SK-N-SH treated with all-trans-retinoic acid at 6 μM for 48 hours (cell line): ENCODE data around the gene KRT6B.

Experiments
- ATAC-seq: fragments of 200-7000 bp; cut with Tn5 transposase; 3 replicates; pipeline ENCODE4 v1.9.1; 2020; ENCODE audit warnings: mild to moderate bottlenecking, moderate library complexity
- ARNTL ChIP-seq: fragments of 450-650 bp; formaldehyde crosslinking; IDR thresholded peaks from 2 replicates; pipeline ENCODE4 v1.5.0; 2020; ENCODE audit warnings: low read depth, mild to moderate bottlenecking, moderate library complexity, borderline replicate concordance
- BACH2 ChIP-seq: fragments of 250-450 bp; sonication (Bioruptor Pico); IDR thresholded peaks from 2 replicates; pipeline ENCODE4 v1.9.0; 2021; ENCODE audit warnings: mild to moderate bottlenecking, borderline replicate concordance
- CREB5 ChIP-seq: fragments of 250-450 bp; sonication (Bioruptor Pico); IDR thresholded peaks from 2 replicates; pipeline ENCODE4 v1.5.1; 2020; ENCODE audit warnings: low read depth, mild to moderate bottlenecking, moderate library complexity
- CSDC2 ChIP-seq: fragments of 250-450 bp; sonication (Bioruptor Pico); IDR thresholded peaks from 2 replicates; pipeline ENCODE4 v1.5.0; 2020; ENCODE audit warnings: mild to moderate bottlenecking, moderate library complexity
- ESRRG ChIP-seq: fragments of 250-450 bp; sonication (Bioruptor Pico); IDR thresholded peaks from 2 replicates; pipeline ENCODE4 v1.6.1; 2021; ENCODE audit warnings: mild to moderate bottlenecking
- GLIS3 ChIP-seq: fragments of 250-450 bp; sonication (Bioruptor Pico); IDR thresholded peaks from 2 replicates; pipeline ENCODE4 v1.5.0; 2020; ENCODE audit warnings: mild to moderate bottlenecking, moderate library complexity
- ISL1 ChIP-seq: fragments of 250-450 bp; sonication (Bioruptor Pico); IDR thresholded peaks from 2 replicates; pipeline ENCODE4 v2.1.2; 2022; ENCODE audit warnings: mild to moderate bottlenecking, moderate library complexity
- OSR1 ChIP-seq: fragments of 250-450 bp; sonication (Bioruptor Pico); IDR thresholded peaks from 2 replicates; pipeline ENCODE4 v1.8.0; 2022; ENCODE audit warnings: moderate library complexity, mild to moderate bottlenecking, inconsistent platforms
- PATZ1 ChIP-seq: fragments of 250-450 bp; sonication (Bioruptor Pico); IDR thresholded peaks from 2 replicates; pipeline ENCODE4 v1.8.0; 2020; ENCODE audit warnings: mild to moderate bottlenecking, moderate library complexity, borderline replicate concordance
- POU6F1 ChIP-seq: fragments of 250-450 bp; sonication (Bioruptor Pico); IDR thresholded peaks from 2 replicates; pipeline ENCODE4 v1.8.0; 2021; ENCODE audit warnings: low read depth, mild to moderate bottlenecking, moderate library complexity, borderline replicate concordance
- PPARA ChIP-seq: fragments of 250-450 bp; sonication (Bioruptor Pico); IDR thresholded peaks from 2 replicates; pipeline ENCODE4 v1.5.0; 2020; ENCODE audit warnings: mild to moderate bottlenecking, borderline replicate concordance
- RARB ChIP-seq: fragments of 250-450 bp; sonication (Bioruptor Pico); IDR thresholded peaks from 2 replicates; pipeline ENCODE4 v1.8.0; 2021; ENCODE audit warnings: mild to moderate bottlenecking, moderate library complexity
- SNAI2 ChIP-seq: fragments of 250-450 bp; sonication (Bioruptor Pico); IDR thresholded peaks from 2 replicates; pipeline ENCODE4 v1.5.0; 2020; ENCODE audit warnings: mild to moderate bottlenecking, moderate library complexity
- TCF4 ChIP-seq: fragments of 250-450 bp; sonication (Bioruptor Pico); IDR thresholded peaks from 2 replicates; pipeline ENCODE4 v1.8.0; 2021; ENCODE audit warnings: mild to moderate bottlenecking, moderate library complexity, borderline replicate concordance
- TSHZ2 ChIP-seq: fragments of 250-450 bp; sonication (Bioruptor Pico); IDR thresholded peaks from 2 replicates; pipeline ENCODE4 v1.5.0; 2020; ENCODE audit warnings: mild to moderate bottlenecking, moderate library complexity
- ZC3H10 ChIP-seq: fragments of 250-450 bp; sonication (Bioruptor Pico); IDR thresholded peaks from 2 replicates; pipeline ENCODE4 v1.5.1; 2021; ENCODE audit warnings: mild to moderate bottlenecking, moderate library complexity
- ZFP3 ChIP-seq: fragments of 250-450 bp; sonication (Bioruptor Pico); IDR thresholded peaks from 2 replicates; pipeline ENCODE4 v1.5.0; 2020; ENCODE audit warnings: mild to moderate bottlenecking, moderate library complexity
- ZFP30 ChIP-seq: fragments of 450-650 bp; formaldehyde crosslinking; IDR thresholded peaks from 2 replicates; pipeline ENCODE4 v1.5.0; 2022; ENCODE audit warnings: mild to moderate bottlenecking, moderate library complexity
- ZNF565 ChIP-seq: fragments of 450-650 bp; formaldehyde crosslinking; conservative IDR thresholded peaks from 2 replicates; pipeline ENCODE4 v1.5.0; 2020; ENCODE audit warnings: low read depth, mild to moderate bottlenecking, moderate library complexity
- ZNF70 ChIP-seq: fragments of 450-650 bp; formaldehyde crosslinking; IDR thresholded peaks from 2 replicates; pipeline ENCODE4 v1.5.0; 2020; ENCODE audit warnings: mild to moderate bottlenecking, moderate library complexity

The KRT6B gene

GRCh38 chr12:52405922-52406385, 46.0 kb downstream of the KRT6B start, which contains the start of gene KRT82:
Gene KRT82, minus strand, starts transcription at chr12:52406335. Its CDS starts 58 bp downstream, at chr12:52406277.
- no peak for TF ChIP-seq ZFP30 (CRISPR knock-in tag)
- no peak for TF ChIP-seq ESRRG (CRISPR knock-in tag)
- no peak for ATAC-seq

- no peak for ATAC-seq
- TF ChIP-seq RARB (CRISPR knock-in tag), result no peak
- no peak for TF ChIP-seq GLIS3 (CRISPR knock-in tag)
- no peak for TF ChIP-seq ZFP3 (CRISPR knock-in tag)
- TF ChIP-seq BACH2, result no peak
- TF ChIP-seq ESRRG (CRISPR knock-in tag), result no peak
- no peak for TF ChIP-seq ZNF70
- TF ChIP-seq CSDC2 (CRISPR knock-in tag), result no peak
Observed at GRCh38 chr12:52404951-52405350, 47.0 kb downstream of the KRT6B start.

GRCh38 chr12:52403561-52403960, 48.4 kb downstream of the KRT6B start:
- ATAC-seq, result no peak
- TF ChIP-seq ZC3H10 (CRISPR knock-in tag) (no peak), PATZ1 (CRISPR knock-in tag) (no peak), POU6F1 (CRISPR knock-in tag) (no peak), PPARA (no peak), OSR1 (CRISPR knock-in tag) (no peak), ZNF565 (CRISPR knock-in tag) (no peak), TCF4 (CRISPR knock-in tag) (no peak), SNAI2 (no peak)

GRCh38 chr12:52402873-52403540, 48.9 kb downstream of the KRT6B start:
- TF ChIP-seq GLIS3 (CRISPR knock-in tag) (no peak), ZNF565 (CRISPR knock-in tag) (no peak), CSDC2 (CRISPR knock-in tag) (no peak), ZFP30 (CRISPR knock-in tag) (no peak), ARNTL (CRISPR knock-in tag) (no peak), OSR1 (CRISPR knock-in tag) (no peak), RARB (CRISPR knock-in tag) (no peak), CREB5 (no peak), ISL1 (CRISPR knock-in tag) (no peak), ZC3H10 (CRISPR knock-in tag) (no peak), SNAI2 (no peak), TSHZ2 (CRISPR knock-in tag) (no peak)
- no peak for ATAC-seq
